Esophagus muscularis mucosa (tissue), 3 donors: ENCODE data around the gene L3MBTL4.

Source experiments
- POLR2AphosphoS5 ChIP-seq, 2 donors: sonication (generic); formaldehyde crosslinking; IDR thresholded peaks; one replicate each; pipeline ENCODE4 v1.6.1; 2017; ENCODE audit warnings: antibody characterized with exemption in 2 of 2
- TF ChIP-seq, protein P1 (sequence below), 3 experiments: fragments of 200-600 bp in 2 of 3; fragments of 450-650 bp in 1 of 3; sonication (generic) in 2 of 3; IDR thresholded peaks; one replicate each; pipeline ENCODE4 v1.5.1; 2017 to 2019; ENCODE audit warnings: antibody characterized with exemption in 3 of 3, mild to moderate bottlenecking in 2 of 3, moderate library complexity in 1 of 3

DNA sequence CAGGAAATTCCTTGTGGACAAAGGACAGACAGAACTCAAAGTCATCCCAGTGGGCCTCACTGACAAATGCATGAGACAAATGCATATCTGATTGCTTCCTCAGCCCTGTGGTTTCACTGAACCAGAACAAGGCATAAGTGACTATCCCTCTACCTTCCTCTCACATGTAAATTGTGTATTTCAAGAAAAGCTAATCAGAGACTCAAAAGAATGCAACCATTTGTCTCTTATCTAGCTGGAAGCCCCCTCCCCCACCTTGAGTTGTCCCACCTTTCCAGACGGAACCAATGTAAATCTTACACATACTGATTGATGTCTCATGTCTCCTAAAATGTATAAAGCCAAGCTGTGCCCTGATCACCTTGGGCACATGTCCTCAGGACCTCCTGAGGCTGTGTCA lies 417.4 kb downstream of the L3MBTL4 start:
- no peak for TF ChIP-seq POLR2AphosphoS5 (IDR thresholded peaks at IDR 0.05)
- TF ChIP-seq, protein P1, sequence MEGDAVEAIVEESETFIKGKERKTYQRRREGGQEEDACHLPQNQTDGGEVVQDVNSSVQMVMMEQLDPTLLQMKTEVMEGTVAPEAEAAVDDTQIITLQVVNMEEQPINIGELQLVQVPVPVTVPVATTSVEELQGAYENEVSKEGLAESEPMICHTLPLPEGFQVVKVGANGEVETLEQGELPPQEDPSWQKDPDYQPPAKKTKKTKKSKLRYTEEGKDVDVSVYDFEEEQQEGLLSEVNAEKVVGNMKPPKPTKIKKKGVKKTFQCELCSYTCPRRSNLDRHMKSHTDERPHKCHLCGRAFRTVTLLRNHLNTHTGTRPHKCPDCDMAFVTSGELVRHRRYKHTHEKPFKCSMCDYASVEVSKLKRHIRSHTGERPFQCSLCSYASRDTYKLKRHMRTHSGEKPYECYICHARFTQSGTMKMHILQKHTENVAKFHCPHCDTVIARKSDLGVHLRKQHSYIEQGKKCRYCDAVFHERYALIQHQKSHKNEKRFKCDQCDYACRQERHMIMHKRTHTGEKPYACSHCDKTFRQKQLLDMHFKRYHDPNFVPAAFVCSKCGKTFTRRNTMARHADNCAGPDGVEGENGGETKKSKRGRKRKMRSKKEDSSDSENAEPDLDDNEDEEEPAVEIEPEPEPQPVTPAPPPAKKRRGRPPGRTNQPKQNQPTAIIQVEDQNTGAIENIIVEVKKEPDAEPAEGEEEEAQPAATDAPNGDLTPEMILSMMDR (IDR thresholded peaks at IDR 0.05), result no peak
